HG03520 (cell line): ENCODE results near the gene HIC1.
A peak's percentile ranks its signal among the peaks of the same experiment; 100 is the strongest.

Experiments used
- ATAC-seq: cut with Tn5 transposase; IDR thresholded peaks from one replicate; pipeline ENCODE4 v1.9.1; 2021; ENCODE audit warnings: mild to moderate bottlenecking, moderate library complexity; ENCODE audit not compliant: unreplicated experiment

Gene HIC1

GRCh38 chr17:2025220-2025621 is 29.7 kb upstream of the HIC1 start, which contains the start of gene RTN4RL1:
RTN4RL1 (minus strand) TSS chr17:2025334; CDS start chr17:2024865, 469 bp downstream.
- no peak for ATAC-seq

- ATAC-seq, result no peak
These were observed 29.1 kb upstream of the HIC1 start for GRCh38 chr17:2025622-2026309.

- no peak for ATAC-seq
These were observed 27.2 kb upstream of the HIC1 start for GRCh38 chr17:2027528-2028233.

- no peak for ATAC-seq
These were observed 26.7 kb upstream of the HIC1 start for GRCh38 chr17:2028234-2028614.

GRCh38 chr17:2028737-2029136 is 26.2 kb upstream of the HIC1 start:
- ATAC-seq, result no peak

- ATAC-seq, result peak; percentile 58
These were observed 24.8 kb upstream of the HIC1 start, which contains the start of gene DPH1 for GRCh38 chr17:2029911-2030778. DPH1 (plus strand) TSS chr17:2030153; CDS start chr17:2030170, 17 bp downstream.

- ATAC-seq, result peak; percentile 16
These were observed 24.1 kb upstream of the HIC1 start for GRCh38 chr17:2030779-2031163.

- ATAC-seq, result no peak
These were observed 21.8 kb upstream of the HIC1 start for GRCh38 chr17:2033153-2033552.

- ATAC-seq, result no peak
These were observed 20.7 kb upstream of the HIC1 start for GRCh38 chr17:2034157-2034556.

GRCh38 chr17:2034806-2035540 is 19.9 kb upstream of the HIC1 start:
- no peak for ATAC-seq

- no peak for ATAC-seq
These were observed 19.1 kb upstream of the HIC1 start for GRCh38 chr17:2035541-2036488.

GRCh38 chr17:2037155-2037554 is 17.7 kb upstream of the HIC1 start:
- ATAC-seq, result no peak

GRCh38 chr17:2040219-2040827 is 14.6 kb upstream of the HIC1 start:
- ATAC-seq, result no peak

GRCh38 chr17:2040942-2041560 is 13.9 kb upstream of the HIC1 start:
- ATAC-seq, result no peak

GRCh38 chr17:2041561-2042389 is 13.1 kb upstream of the HIC1 start, which contains the start of gene OVCA2:
OVCA2 (plus strand) TSS chr17:2042022; CDS start chr17:2042048, 26 bp downstream.
- ATAC-seq, result peak; percentile 83

- no peak for ATAC-seq
These were observed 12.5 kb upstream of the HIC1 start for GRCh38 chr17:2042390-2042847.

GRCh38 chr17:2042933-2043332 is 12.0 kb upstream of the HIC1 start:
- no peak for ATAC-seq

GRCh38 chr17:2043785-2044184 is 11.1 kb upstream of the HIC1 start:
- ATAC-seq, result no peak
